Fibroblast of mammary gland (primary cell): ENCODE measurements around the gene TRIML2.
"Not testable (repeated sequence)": the region's sequence is repeated elsewhere in the genome, so short reads cannot be mapped to it uniquely, and the experiment has no call there.

Experiments
- DNase-seq: peaks from one replicate; pipeline ENCODE4 v3.0.0-alpha.2; 2010; ENCODE audit warnings: low read depth
- H3K4me3 ChIP-seq: 2 replicates; pipeline ENCODE4 v1.5.1; 2011; ENCODE audit warnings: low read depth, mild to moderate bottlenecking, low read length, moderate library complexity; ENCODE audit not compliant: control insufficient read depth
- TF ChIP-seq, protein P1 (sequence below): conservative IDR thresholded peaks from 2 replicates; pipeline ENCODE4 v1.5.1; 2011; ENCODE audit warnings: low read depth, low read length, inconsistent platforms; ENCODE audit not compliant: control insufficient read depth, insufficient read depth

TRIML2 gene

DNA sequence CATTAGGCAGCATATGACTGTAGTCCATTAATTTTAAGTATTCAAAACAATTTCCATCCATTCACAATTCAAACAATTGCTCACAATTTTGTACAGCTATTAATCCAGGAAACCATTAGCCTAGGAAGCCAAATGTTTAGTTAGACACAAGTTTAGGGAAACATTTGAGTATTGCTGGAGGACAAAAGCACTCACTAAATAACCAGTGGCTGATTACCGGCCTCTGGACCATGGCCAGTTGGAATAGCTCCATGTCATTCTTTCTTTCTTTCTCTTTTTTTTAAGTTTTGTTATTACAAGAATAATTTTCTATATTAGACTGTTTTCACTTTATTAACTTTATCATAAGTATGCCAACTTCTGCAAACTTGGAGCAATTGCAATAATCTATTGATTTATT lies 31.3 kb downstream of the TRIML2 start:
- H3K4me3 ChIP-seq, result no peak overlapping the region
- DNase-seq, result no peak
- TF ChIP-seq, protein P1, sequence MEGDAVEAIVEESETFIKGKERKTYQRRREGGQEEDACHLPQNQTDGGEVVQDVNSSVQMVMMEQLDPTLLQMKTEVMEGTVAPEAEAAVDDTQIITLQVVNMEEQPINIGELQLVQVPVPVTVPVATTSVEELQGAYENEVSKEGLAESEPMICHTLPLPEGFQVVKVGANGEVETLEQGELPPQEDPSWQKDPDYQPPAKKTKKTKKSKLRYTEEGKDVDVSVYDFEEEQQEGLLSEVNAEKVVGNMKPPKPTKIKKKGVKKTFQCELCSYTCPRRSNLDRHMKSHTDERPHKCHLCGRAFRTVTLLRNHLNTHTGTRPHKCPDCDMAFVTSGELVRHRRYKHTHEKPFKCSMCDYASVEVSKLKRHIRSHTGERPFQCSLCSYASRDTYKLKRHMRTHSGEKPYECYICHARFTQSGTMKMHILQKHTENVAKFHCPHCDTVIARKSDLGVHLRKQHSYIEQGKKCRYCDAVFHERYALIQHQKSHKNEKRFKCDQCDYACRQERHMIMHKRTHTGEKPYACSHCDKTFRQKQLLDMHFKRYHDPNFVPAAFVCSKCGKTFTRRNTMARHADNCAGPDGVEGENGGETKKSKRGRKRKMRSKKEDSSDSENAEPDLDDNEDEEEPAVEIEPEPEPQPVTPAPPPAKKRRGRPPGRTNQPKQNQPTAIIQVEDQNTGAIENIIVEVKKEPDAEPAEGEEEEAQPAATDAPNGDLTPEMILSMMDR, result no peak

DNA sequence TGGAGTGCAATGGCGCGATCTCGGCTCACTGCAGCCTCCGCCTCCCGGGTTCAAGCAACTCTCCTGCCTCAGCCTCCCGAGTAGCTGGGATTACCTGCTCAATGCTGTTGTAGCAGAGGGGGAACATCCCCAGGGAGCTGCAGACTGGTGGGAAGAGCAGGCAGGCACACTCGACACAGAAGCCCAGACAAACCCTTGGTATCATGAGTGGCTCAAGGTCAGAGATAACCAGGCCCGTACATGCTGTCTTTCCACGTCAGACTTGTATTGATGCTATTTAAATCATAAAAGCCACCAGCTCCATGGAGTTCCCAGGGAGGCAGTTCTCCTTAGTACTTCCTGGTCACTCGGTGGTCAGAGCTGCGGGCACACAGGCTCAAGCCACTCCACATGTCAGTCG lies 33.2 kb downstream of the TRIML2 start:
- no peak overlapping the region for H3K4me3 ChIP-seq
- TF ChIP-seq, protein P1, result no peak
- DNase-seq, result no peak

DNA sequence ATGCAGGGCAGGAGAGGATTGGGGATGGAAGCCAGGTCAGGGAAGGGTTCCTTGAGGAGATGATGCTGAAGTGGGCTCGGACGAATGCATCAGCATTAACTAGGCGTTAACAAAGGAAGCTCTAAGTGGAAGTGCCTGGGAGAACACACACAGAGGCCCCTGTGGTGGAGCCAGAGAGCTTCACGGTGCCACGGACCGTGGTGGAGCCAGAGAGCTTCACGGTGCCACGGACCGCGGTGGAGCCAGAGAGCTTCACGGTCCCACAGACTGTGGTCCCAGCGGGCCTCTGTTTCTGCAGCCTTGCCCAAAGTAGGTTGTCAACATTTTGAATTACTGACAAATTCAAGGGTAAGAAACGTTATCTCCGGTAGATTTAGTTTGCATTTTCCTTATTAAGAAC lies 48.3 kb downstream of the TRIML2 start:
- no peak overlapping the region for H3K4me3 ChIP-seq
- TF ChIP-seq, protein P1, result no peak
- no peak for DNase-seq

DNA sequence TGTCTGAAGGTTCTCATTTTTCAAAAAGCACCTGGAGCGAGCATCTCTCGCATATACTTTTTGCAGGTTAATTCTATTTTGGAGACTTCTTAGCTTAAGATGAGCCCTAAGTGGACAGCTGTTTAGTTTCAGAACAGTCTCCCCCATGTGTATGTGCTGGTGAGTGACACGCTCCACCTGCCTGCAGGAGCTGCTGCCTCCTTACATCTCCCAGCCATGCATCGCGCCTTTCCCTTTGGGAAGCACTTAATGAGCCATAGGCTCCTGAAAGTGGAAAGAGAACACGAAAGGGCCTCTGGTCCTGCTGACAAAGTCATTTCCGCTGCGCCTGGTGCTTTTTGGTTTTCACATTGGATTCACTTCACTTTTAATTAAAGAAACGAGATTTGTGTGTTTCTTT lies 56.1 kb downstream of the TRIML2 start:
- H3K4me3 ChIP-seq, result no peak overlapping the region
- TF ChIP-seq, protein P1, result no peak
- DNase-seq, result no peak

DNA sequence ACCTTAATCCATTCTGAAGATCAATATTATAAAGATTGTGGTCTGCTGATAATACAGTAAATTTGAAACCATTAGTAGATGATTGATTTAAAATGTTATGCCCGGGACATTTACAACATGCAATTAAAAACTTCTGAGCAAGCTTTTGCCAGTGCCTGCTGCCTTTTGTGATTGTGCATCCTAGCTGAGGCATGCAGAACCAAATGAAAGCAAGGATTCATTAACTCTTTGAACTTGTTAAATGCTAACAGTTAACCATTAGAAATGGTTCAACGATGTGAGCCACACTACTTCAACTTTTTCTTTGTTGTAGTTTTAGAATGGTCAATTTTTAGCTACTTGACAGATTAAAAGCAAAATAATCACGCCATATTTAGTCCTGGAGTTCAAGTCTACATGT lies 62.7 kb downstream of the TRIML2 start:
- TF ChIP-seq, protein P1, result no peak
- H3K4me3 ChIP-seq, result no peak overlapping the region
- no peak for DNase-seq

DNA sequence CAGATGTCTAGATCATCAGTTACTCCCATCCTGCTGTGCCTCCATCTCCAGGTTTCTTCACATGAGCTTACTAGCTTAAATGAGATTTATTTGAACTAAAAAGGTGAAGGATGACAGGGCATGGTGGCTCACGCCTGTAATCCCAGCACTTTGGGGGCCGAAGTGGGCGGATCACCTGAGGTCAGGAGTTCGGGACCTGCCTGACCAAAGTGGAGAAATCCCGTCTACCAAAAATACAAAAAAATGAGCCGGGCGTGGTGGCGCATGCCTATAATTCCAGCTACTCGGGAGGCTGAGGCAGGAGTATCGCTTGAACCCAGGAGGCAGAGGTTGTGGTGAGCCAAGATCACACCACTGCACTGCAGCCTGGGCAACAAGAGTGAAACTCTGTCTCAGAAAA lies 63.9 kb downstream of the TRIML2 start:
- H3K4me3 ChIP-seq, DNase-seq: not testable (repeated sequence)

DNA sequence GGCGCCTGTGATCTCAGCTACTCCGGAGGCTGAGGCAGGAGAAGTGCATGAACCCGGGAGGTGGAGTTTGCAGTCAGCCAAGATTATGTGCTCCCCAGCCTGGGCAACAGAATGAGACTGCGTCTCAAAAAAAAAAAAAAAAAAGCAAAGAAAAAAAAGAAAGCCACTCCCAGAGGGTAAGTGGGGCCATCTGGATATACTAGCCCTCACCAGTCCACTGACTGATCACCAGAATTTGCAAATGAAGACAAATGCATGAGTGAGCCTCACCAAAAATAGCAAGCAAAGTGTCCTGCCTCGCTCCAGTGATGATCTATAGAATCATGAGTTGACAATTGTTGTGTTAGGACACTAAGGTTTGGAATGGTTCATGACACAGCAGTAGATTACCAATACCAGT lies 66.2 kb downstream of the TRIML2 start:
- TF ChIP-seq, protein P1, result no peak
- no peak overlapping the region for H3K4me3 ChIP-seq
- no peak for DNase-seq

DNA sequence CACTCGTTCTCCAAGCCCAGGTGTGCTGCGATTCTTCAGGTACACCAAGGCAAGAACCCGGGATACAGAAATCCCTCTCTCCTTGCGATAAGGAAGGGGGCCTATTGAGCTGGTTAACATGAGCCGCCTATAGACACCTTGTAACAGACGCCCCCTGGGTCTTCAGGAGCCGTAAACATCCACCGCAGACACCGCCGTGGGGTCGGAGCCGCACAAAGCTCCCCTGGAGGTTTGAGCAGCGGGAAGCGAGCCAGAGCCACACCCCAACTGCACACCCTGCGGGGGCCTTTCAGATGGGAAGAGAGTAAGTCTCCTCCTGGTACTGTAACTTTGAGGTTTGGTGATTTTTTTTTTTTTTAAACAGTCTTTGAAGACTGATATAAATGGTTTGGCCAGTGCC lies 67.2 kb downstream of the TRIML2 start:
- TF ChIP-seq, protein P1, result no peak
- H3K4me3 ChIP-seq, result no peak overlapping the region
- DNase-seq, result no peak
